GM12878 (cell line): ENCODE measurements around the gene TSPAN2. TPM values are rescaled to one million over a fixed set of nuclear protein-coding genes. Genes with fewer than 3 reads are reported as not detected.
A peak's percentile ranks its signal among the peaks of the same experiment; 100 is the strongest.

Experiments used
- ATAC-seq: fragments of 200-7000 bp; cut with Tn5 transposase; 3 replicates; pipeline ENCODE4 v1.9.1; 2020; ENCODE audit warnings: mild to moderate bottlenecking, moderate library complexity
- BruUV-seq: library from RNA; stranded (reverse); fragments of 400-500 nt; replicated peaks from 2 replicates; lab custom pipeline; 2021; lab: Mats Ljungman, UMichigan
- CTCF ChIA-PET: fragments of 300-600 bp; sonication (Branson Sonifier 250); formaldehyde crosslinking; extraction: SDS; loops from one replicate; lab custom pipeline; 2021; ENCODE audit warnings: inconsistent platforms; lab: Yijun Ruan, JAX
- POLR2A ChIA-PET: fragments of 350-600 bp; formaldehyde crosslinking; extraction: SDS; loops from one replicate; lab custom pipeline; 2021; ENCODE audit warnings: inconsistent platforms; lab: Charles Lee
- RAD21 ChIA-PET: fragments of 300-600 bp; sonication (Branson Sonifier 250); formaldehyde crosslinking; loops from one replicate; lab custom pipeline; 2023; ENCODE audit warnings: antibody characterized with exemption; ENCODE audit not compliant: unreplicated experiment; lab: Charles Lee
- SMC1A ChIA-PET: fragments of 300-600 bp; sonication (Branson Sonifier 250); formaldehyde crosslinking; loops from one replicate; lab custom pipeline; 2023; ENCODE audit not compliant: unreplicated experiment, uncharacterized antibody; lab: Charles Lee
- DNase-seq: peaks from one replicate; pipeline ENCODE4 v3.0.0-alpha.2; 2011; ENCODE audit warnings: low read depth, low spot score
- FAIRE-seq: peaks from 3 replicates; lab custom pipeline; 2011; peaks lifted over from hg19 to GRCh38; lab: Jason Lieb, UNC
- H2AFZ ChIP-seq: 2 replicates; pipeline ENCODE4 v1.6.0; 2011; ENCODE audit warnings: low read depth, low read length, control low read depth; ENCODE audit not compliant: control insufficient read depth
- H3K27ac ChIP-seq: 2 replicates; pipeline ENCODE4 v1.5.1; 2011; ENCODE audit warnings: control low read depth; ENCODE audit not compliant: control insufficient read depth, insufficient read depth
- H3K27me3 ChIP-seq, 2 experiments: replicated peaks in 1 of 2; 2 replicates each; pipeline versions ENCODE4 v1.6.0 to v1.6.1; 2011; ENCODE audit warnings: low read length in 1 of 2; ENCODE audit not compliant: control insufficient read depth in 2 of 2, insufficient read depth in 2 of 2
- H3K36me3 ChIP-seq, 2 experiments: 2 replicates each; pipeline ENCODE4 v1.5.1; 2011; ENCODE audit warnings: low read length in 1 of 2; ENCODE audit not compliant: control insufficient read depth in 2 of 2, insufficient read depth in 2 of 2
- H3K4me1 ChIP-seq: 2 replicates; pipeline ENCODE4 v1.6.1; 2011; ENCODE audit warnings: mild to moderate bottlenecking, low read length, moderate library complexity, mixed read lengths; ENCODE audit not compliant: control insufficient read depth, insufficient read depth
- H3K4me2 ChIP-seq: 2 replicates; pipeline ENCODE4 v1.6.0; 2011; ENCODE audit warnings: control low read depth; ENCODE audit not compliant: control insufficient read depth, insufficient read depth
- H3K4me3 ChIP-seq: fragments of 200-600 bp; sonication (generic); 2 replicates; pipeline ENCODE4 v1.5.1; 2016
- H3K79me2 ChIP-seq: 2 replicates; pipeline ENCODE4 v1.6.0; 2011; ENCODE audit warnings: low read length; ENCODE audit not compliant: control insufficient read depth, insufficient read depth
- H3K9ac ChIP-seq: 2 replicates; pipeline ENCODE4 v1.8.0; 2011; ENCODE audit warnings: low read length, control low read depth, mixed read lengths; ENCODE audit not compliant: control insufficient read depth, insufficient read depth
- H3K9me3 ChIP-seq: replicated peaks from 3 replicates; pipeline ENCODE4 v1.5.1; 2011; ENCODE audit warnings: mild to moderate bottlenecking, low read length; ENCODE audit not compliant: control insufficient read depth, insufficient read depth
- H4K20me1 ChIP-seq: 2 replicates; pipeline ENCODE4 v1.6.0; 2011; ENCODE audit not compliant: control insufficient read depth, insufficient read depth
- NFXL1 ChIP-seq: fragments of 450-650 bp; IDR thresholded peaks from 2 replicates; pipeline ENCODE4 v1.6.1; 2017; ENCODE audit warnings: antibody characterized with exemption, mild to moderate bottlenecking, borderline replicate concordance
- ZNF592 ChIP-seq: fragments of 450-650 bp; IDR thresholded peaks from 2 replicates; pipeline ENCODE4 v1.6.1; 2017; ENCODE audit warnings: mild to moderate bottlenecking, moderate library complexity
- WGBS: methylation state at CpG from one replicate; pipeline ENCODE4 v1.1.6; 2016; ENCODE audit warnings: low lambda C conversion rate; ENCODE audit not compliant: insufficient replicate concordance, insufficient coverage; ENCODE audit errors: missing lambda C conversion rate; 5-methylcytosine and 5-hydroxymethylcytosine counted together
- in situ Hi-C: fragments of 300-500 bp; cut with MboI; formaldehyde crosslinking; loops from 9 replicates; pipeline ENCODE4 v1.14.3; 2018; ENCODE audit warnings: mixed read lengths
- intact Hi-C: fragments of 100-400 bp; cut with micrococcal nuclease; formaldehyde crosslinking; loops from one replicate; pipeline ENCODE4 v1.14.2; 2022; ENCODE audit not compliant: unreplicated experiment
- polyA plus RNA-seq, 11 experiments: library from polyadenylated mRNA; depleted of rRNA in 4 of 11; unstranded in 6 of 11; stranded (reverse) in 5 of 11; fragments of >200 nt; fragmentation: Nextera tagmentation in 4 of 11; fragmentation: Illumina TruSeq in 1 of 11; extraction: Ambion mirVana in 4 of 11; extraction: Trizol in 1 of 11; gene quantifications; 1 replicate in 1 of 11; 2 replicates in 10 of 11; pipeline versions ENCODE4 v1.2.1 to v1.2.3, GENCODE V29; 2011 to 2016; ENCODE audit warnings: inconsistent platforms in 2 of 11, missing spikeins in 2 of 11, low read depth in 1 of 11
- total RNA-seq, 4 experiments: library from RNA; depleted of rRNA in 3 of 4; stranded (reverse); fragments of >200 nt in 3 of 4; fragmentation: Illumina TruSeq in 1 of 4; extraction: Trizol in 1 of 4; gene quantifications; 2 replicates each; pipeline versions ENCODE4 v1.2.1 to v1.2.3, GENCODE V29; 2013 to 2021

The TSPAN2 gene
- total and polyA plus RNA-seq, 10 of the 15 experiments (the other 5 are each of a cell fraction or from before 2014, with no cell fraction given), result under 0.01 to 0.73 TPM; not detected in 8

GRCh38 chr1:115063228-115063901 is 25.9 kb downstream of the TSPAN2 start:
- H3K9ac ChIP-seq, result no peak overlapping the region
- ChIA-PET CTCF (interaction anchor here (5.2 kb wide), 1 partner anchor 11 kb away, joined by 52 read pairs; no protein-coding TSS in a partner anchor), RAD21 (interaction anchor here (0.9 to 1.9 kb wide), 2 partner anchors 11 to 26 kb away, joined by 3 to 9 read pairs; partner anchors contain the start of gene TSPAN2)

More at GRCh38 chr1:115063228-115063901, 25.9 kb downstream of the TSPAN2 start:
- intact Hi-C loops (no loop called here), in situ Hi-C loops (no loop called here)
- no peaks in the 10 kb centered on the region for H4K20me1 ChIP-seq
- ChIA-PET POLR2A (no interaction called here), SMC1A (interaction anchor here (0.7 to 1.9 kb wide), 5 partner anchors 9 to 49 kb away, joined by 3 to 6 read pairs (median 4); no protein-coding TSS in a partner anchor)
- FAIRE-seq, result no peak
- 22% methylated on average over 7 of the region's 7 CpGs for WGBS
- no peak overlapping the region for H3K4me3 ChIP-seq
- no peak overlapping the region for H3K27ac ChIP-seq
- no peaks in the 10 kb centered on the region for H3K79me2 ChIP-seq
- DNase-seq, result no peak
- H2AFZ ChIP-seq, result no peak overlapping the region
- H3K36me3 ChIP-seq, result no peaks in the 10 kb centered on the region
- H3K27me3 ChIP-seq, result no peaks in the 10 kb centered on the region; a peak in 1 of 4 replicates
- peak; percentile 50 for ATAC-seq
- TF ChIP-seq ZNF592 (no peak), NFXL1 (0 out of 2 replicates have a peak, but pooled peaks have one; percentile 10)
- BruUV-seq, result no TSS peak
- no peaks in the 10 kb centered on the region for H3K9me3 ChIP-seq
- no peaks in the 10 kb centered on the region for H3K4me1 ChIP-seq
- no peak overlapping the region for H3K4me2 ChIP-seq
